BJ (cell line): ENCODE data around the gene FYB1. TPM values are rescaled to one million over a fixed set of nuclear protein-coding genes. Genes with fewer than 3 reads are reported as not detected.

Experiments used
- CTCF ChIA-PET: fragments of 350-600 bp; formaldehyde crosslinking; extraction: SDS; loops from one replicate; lab custom pipeline; 2021; ENCODE audit warnings: antibody characterized with exemption, inconsistent platforms; lab: Yijun Ruan, JAX
- POLR2A ChIA-PET: fragments of 300-600 bp; sonication (Branson Sonifier 250); formaldehyde crosslinking; extraction: SDS; loops from one replicate; lab custom pipeline; 2021; ENCODE audit warnings: antibody characterized with exemption; lab: Charles Lee
- DNase-seq: peaks from one replicate; pipeline ENCODE4 v3.0.0-alpha.2; 2011; ENCODE audit warnings: low read depth
- H3K27me3 ChIP-seq: 2 replicates; pipeline ENCODE4 v1.6.0; 2011; ENCODE audit warnings: low read length; ENCODE audit not compliant: control insufficient read depth, insufficient read depth
- H3K36me3 ChIP-seq: 2 replicates; pipeline ENCODE4 v1.5.1; 2011; ENCODE audit warnings: low read length; ENCODE audit not compliant: control insufficient read depth, insufficient read depth
- H3K4me3 ChIP-seq: 2 replicates; pipeline ENCODE4 v1.5.1; 2011; ENCODE audit warnings: low read depth, mild to moderate bottlenecking, control low read depth, low read length
- polyA plus RNA-seq: library from polyadenylated mRNA; depleted of rRNA; stranded (reverse); fragments of >200 nt; gene quantifications from 2 replicates; pipeline ENCODE4 v1.2.3, GENCODE V29; 2011
- TF ChIP-seq, protein P1 (sequence below): IDR thresholded peaks from 2 replicates; pipeline ENCODE4 v1.5.1; 2011; ENCODE audit warnings: low read depth, mild to moderate bottlenecking, control low read depth, inconsistent platforms, low read length, moderate library complexity; ENCODE audit not compliant: insufficient read depth

Gene FYB1
- polyA plus RNA-seq, 1 experiment, result 0.09 TPM

- peak; percentile 81 for DNase-seq
- ChIA-PET POLR2A (no interaction called here), CTCF (interaction anchor here (1.1 kb wide), 1 partner anchor 17 kb away, joined by 3 read pairs; no protein-coding TSS in a partner anchor)
- TF ChIP-seq, protein P1, sequence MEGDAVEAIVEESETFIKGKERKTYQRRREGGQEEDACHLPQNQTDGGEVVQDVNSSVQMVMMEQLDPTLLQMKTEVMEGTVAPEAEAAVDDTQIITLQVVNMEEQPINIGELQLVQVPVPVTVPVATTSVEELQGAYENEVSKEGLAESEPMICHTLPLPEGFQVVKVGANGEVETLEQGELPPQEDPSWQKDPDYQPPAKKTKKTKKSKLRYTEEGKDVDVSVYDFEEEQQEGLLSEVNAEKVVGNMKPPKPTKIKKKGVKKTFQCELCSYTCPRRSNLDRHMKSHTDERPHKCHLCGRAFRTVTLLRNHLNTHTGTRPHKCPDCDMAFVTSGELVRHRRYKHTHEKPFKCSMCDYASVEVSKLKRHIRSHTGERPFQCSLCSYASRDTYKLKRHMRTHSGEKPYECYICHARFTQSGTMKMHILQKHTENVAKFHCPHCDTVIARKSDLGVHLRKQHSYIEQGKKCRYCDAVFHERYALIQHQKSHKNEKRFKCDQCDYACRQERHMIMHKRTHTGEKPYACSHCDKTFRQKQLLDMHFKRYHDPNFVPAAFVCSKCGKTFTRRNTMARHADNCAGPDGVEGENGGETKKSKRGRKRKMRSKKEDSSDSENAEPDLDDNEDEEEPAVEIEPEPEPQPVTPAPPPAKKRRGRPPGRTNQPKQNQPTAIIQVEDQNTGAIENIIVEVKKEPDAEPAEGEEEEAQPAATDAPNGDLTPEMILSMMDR, result no peak
- Histone ChIP-seq H3K36me3 (no peaks in the 10 kb centered on the region), H3K4me3 (no peak overlapping the region), H3K27me3 (no peaks in the 10 kb centered on the region; the same call in 1 of the 2 replicates)
Measured at GRCh38 chr5:39178171-39178570, 41.2 kb downstream of the FYB1 start.

- no peak overlapping the region for H3K4me3 ChIP-seq
- H3K36me3 ChIP-seq, result no peaks in the 10 kb centered on the region
- TF ChIP-seq, protein P1, result no peak
- DNase-seq, result no peak
- no peaks in the 10 kb centered on the region; the same call in 1 of the 2 replicates for H3K27me3 ChIP-seq
- ChIA-PET POLR2A (no interaction called here), CTCF (interaction anchor here (1.1 kb wide), 1 partner anchor 17 kb away, joined by 3 read pairs; no protein-coding TSS in a partner anchor)
Measured at GRCh38 chr5:39177631-39177964, 41.8 kb downstream of the FYB1 start.

GRCh38 chr5:39176759-39177630 is 42.4 kb downstream of the FYB1 start:
- no peak for DNase-seq
- Histone ChIP-seq H3K36me3 (no peaks in the 10 kb centered on the region), H3K27me3 (no peaks in the 10 kb centered on the region; the same call in 1 of the 2 replicates), H3K4me3 (no peak overlapping the region)
- CTCF ChIA-PET, result interaction anchor here (1.1 to 1.5 kb wide), 2 partner anchors 18 to 41 kb away, joined by 3 to 4 read pairs; no protein-coding TSS in a partner anchor
- TF ChIP-seq, protein P1, result no peak
- POLR2A ChIA-PET, result no interaction called here

GRCh38 chr5:39175273-39175955 is 43.9 kb downstream of the FYB1 start:
- H3K4me3 ChIP-seq, result no peak overlapping the region
- DNase-seq, result no peak
- no peaks in the 10 kb centered on the region for H3K27me3 ChIP-seq
- ChIA-PET POLR2A (no interaction called here), CTCF (interaction anchor here (1.4 to 1.5 kb wide), 2 partner anchors 19 to 42 kb away, joined by 3 to 4 read pairs; no protein-coding TSS in a partner anchor)
- TF ChIP-seq, protein P1, result no peak
- H3K36me3 ChIP-seq, result no peaks in the 10 kb centered on the region

GRCh38 chr5:39173069-39173468 is 46.3 kb downstream of the FYB1 start:
- ChIA-PET CTCF (no interaction called here), POLR2A (no interaction called here)
- no peak overlapping the region for H3K4me3 ChIP-seq
- no peaks in the 10 kb centered on the region for H3K36me3 ChIP-seq
- TF ChIP-seq, protein P1, result no peak
- no peak for DNase-seq
- no peaks in the 10 kb centered on the region for H3K27me3 ChIP-seq
